ENCODE measurements around the gene MYLK. TPM values are rescaled to one million over a fixed set of nuclear protein-coding genes. Genes with fewer than 3 reads are reported as not detected.
A peak's percentile ranks its signal among the peaks of the same experiment; 100 is the strongest.

MYLK gene
- total and polyA plus RNA-seq, 2 donors (not counting 1 experiment from before 2014, with no cell fraction given), result 0.51 TPM; not detected in 1

DNA sequence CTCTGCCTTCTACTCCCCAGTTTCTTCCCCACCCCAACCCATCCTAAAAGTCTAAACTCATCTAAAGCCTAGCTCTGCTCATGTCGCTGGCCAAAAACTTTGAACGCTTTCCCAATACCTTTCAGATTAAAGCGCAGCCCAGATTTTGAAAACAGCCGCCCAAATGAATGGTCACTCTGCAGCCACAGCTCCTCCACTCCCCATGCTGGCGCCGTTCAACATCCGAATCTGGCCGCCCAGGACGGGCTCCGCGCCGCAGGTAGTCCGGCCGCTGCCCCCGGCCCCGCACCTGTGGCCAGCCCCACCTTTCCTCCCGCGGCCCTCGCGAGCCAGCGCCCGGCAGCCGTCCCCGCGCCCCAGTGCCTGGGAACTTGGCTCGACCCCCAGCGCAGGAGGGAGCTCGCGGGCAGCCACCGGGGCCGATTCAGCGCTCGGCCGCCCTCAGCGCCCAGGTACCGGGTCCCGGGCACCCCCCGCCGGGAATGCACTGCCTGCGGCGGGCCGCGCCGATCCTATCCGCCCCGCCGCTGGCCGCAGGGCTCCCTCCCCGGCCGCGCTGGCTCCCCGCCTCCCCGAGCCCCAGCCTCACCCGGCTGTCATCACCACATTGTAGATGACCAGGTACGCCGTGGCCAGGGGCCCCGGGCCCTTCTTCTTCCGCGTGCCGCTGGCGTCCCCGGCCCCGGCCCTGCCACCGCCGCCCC is 299.7 kb downstream of the MYLK start:
- H3K9me3 ChIP-seq (ENCODE audit: control extremely low read depth in 1 of 3, control insufficient read depth in 2 of 3, insufficient read depth in 1 of 3, low read length in 2 of 3), result peaks cover 0 to 3% (median under 1%) of the 10 kb centered on the region in 3 donors
- peak overlapping the region; percentile 93 for H3K4me2 ChIP-seq (replicated peaks; ENCODE audit: low read depth, low read length, poor library complexity, severe bottlenecking)
- ATAC-seq (ENCODE audit: low read depth) (peak; percentile 25), DNase-seq (no peak)
- peaks cover 23 to 25% of the 10 kb centered on the region in 2 donors for H3K4me1 ChIP-seq (ENCODE audit: control insufficient read depth in 2 of 2, insufficient read depth in 2 of 2, low read length in 2 of 2)
- peaks cover 33% of the 10 kb centered on the region for H3K79me2 ChIP-seq (ENCODE audit: control insufficient read depth, insufficient read depth, low read length)
- peaks cover 25% of the 10 kb centered on the region for H3K4me1 Mint-ChIP-seq
- peak overlapping the region; percentile 66 to 96 (median 83) for H3K4me3 ChIP-seq (ENCODE audit: control extremely low read depth in 1 of 5, extremely low read depth in 1 of 5, insufficient read depth in 1 of 5, low read depth in 2 of 5, low read length in 4 of 5)
- H3K9me3 Mint-ChIP-seq (ENCODE audit: insufficient read depth), result no peaks in the 10 kb centered on the region
- ChIA-PET POLR2A (no interaction called here), CTCF (interaction anchor here (0.8 to 1.2 kb wide), 4 partner anchors 18 to 68 kb away, joined by 3 to 4 read pairs (median 3); no protein-coding TSS in a partner anchor)
- no peaks in the 10 kb centered on the region for H3K27me3 Mint-ChIP-seq
- H3K4me3 Mint-ChIP-seq, result no peak overlapping the region
- H3K27me3 ChIP-seq (replicated peaks in 1 of 4; ENCODE audit: control extremely low read depth in 1 of 4, control insufficient read depth in 3 of 4, insufficient read depth in 4 of 4, low read length in 3 of 4), result no peaks in the 10 kb centered on the region
- WGBS (ENCODE audit: insufficient coverage), result under 1% methylated on average over 65 of the region's 65 CpGs
- TF ChIP-seq CTCF (IDR thresholded peaks at IDR 0.05), result no peak
- no peak for TF ChIP-seq EZH2 (IDR thresholded peaks at IDR 0.05; ENCODE audit: borderline replicate concordance, insufficient read depth, low read depth, low read length, poor library complexity, severe bottlenecking)
- peak overlapping the region; percentile 79 to 87 for H3K27ac ChIP-seq (ENCODE audit: low read length in 2 of 2)
- peak overlapping the region; percentile 85 for H3K27ac Mint-ChIP-seq
- intact Hi-C loops (cut with micrococcal nuclease), result loop anchor here (2.0 to 10.0 kb wide), 3 partner anchors 790 to 1790 kb away; partner anchors contain the start of genes HSPBAP1, KPNA1, SLC49A4 and ZNF148
- peak overlapping the region; percentile 98 for H2AFZ ChIP-seq (ENCODE audit: insufficient read depth, low read depth, low read length, poor library complexity, severe bottlenecking)
- peaks cover 4 to 14% of the 10 kb centered on the region in 2 experiments for H3K36me3 ChIP-seq (replicated peaks in 1 of 2; ENCODE audit: control extremely low read depth in 1 of 2, control insufficient read depth in 1 of 2, extremely low read depth in 1 of 2, insufficient read depth in 2 of 2, low read length in 1 of 2)
- H3K9ac ChIP-seq (ENCODE audit: low read length), result peak overlapping the region; percentile 79
- no peaks in the 10 kb centered on the region for H4K20me1 ChIP-seq (ENCODE audit: control insufficient read depth, insufficient read depth, low read length, poor library complexity, severe bottlenecking)

GRCh38 chr3:123583561-123583960 is 300.6 kb downstream of the MYLK start:
- no peak overlapping the region for H3K27ac Mint-ChIP-seq
- DNase-seq (no peak), ATAC-seq (ENCODE audit: low read depth) (no peak)
- Histone ChIP-seq H3K36me3 (replicated peaks in 1 of 2; ENCODE audit: control extremely low read depth in 1 of 2, control insufficient read depth in 1 of 2, extremely low read depth in 1 of 2, insufficient read depth in 2 of 2, low read length in 1 of 2) (peaks cover 6 to 22% of the 10 kb centered on the region in 2 experiments), H3K4me1 (ENCODE audit: control insufficient read depth in 2 of 2, insufficient read depth in 2 of 2, low read length in 2 of 2) (peaks cover 23 to 25% of the 10 kb centered on the region in 2 donors), H4K20me1 (ENCODE audit: control insufficient read depth, insufficient read depth, low read length, poor library complexity, severe bottlenecking) (no peaks in the 10 kb centered on the region), H3K4me2 (replicated peaks; ENCODE audit: low read depth, low read length, poor library complexity, severe bottlenecking) (peak overlapping the region; percentile 93), H2AFZ (ENCODE audit: insufficient read depth, low read depth, low read length, poor library complexity, severe bottlenecking) (peak overlapping the region; percentile 98), H3K4me3 (ENCODE audit: control extremely low read depth in 1 of 5, extremely low read depth in 1 of 5, insufficient read depth in 1 of 5, low read depth in 2 of 5, low read length in 4 of 5) (no peak overlapping the region), H3K79me2 (ENCODE audit: control insufficient read depth, insufficient read depth, low read length) (peaks cover 35% of the 10 kb centered on the region), H3K9ac (ENCODE audit: low read length) (peak overlapping the region; percentile 79), H3K27me3 (replicated peaks in 1 of 4; ENCODE audit: control extremely low read depth in 1 of 4, control insufficient read depth in 3 of 4, insufficient read depth in 4 of 4, low read length in 3 of 4) (no peaks in the 10 kb centered on the region), H3K27ac (ENCODE audit: low read length in 2 of 2) (no peak overlapping the region), H3K9me3 (ENCODE audit: control extremely low read depth in 1 of 3, control insufficient read depth in 2 of 3, insufficient read depth in 1 of 3, low read length in 2 of 3) (peaks cover 0 to 3% (median 0%) of the 10 kb centered on the region in 3 donors)
- intact Hi-C loops (cut with micrococcal nuclease), result loop anchor here (10.0 kb wide), 1 partner anchor 789 kb away; the partner anchor contains the start of genes HSPBAP1 and SLC49A4
- TF ChIP-seq CTCF (IDR thresholded peaks at IDR 0.05), result no peak
- TF ChIP-seq EZH2 (IDR thresholded peaks at IDR 0.05; ENCODE audit: borderline replicate concordance, insufficient read depth, low read depth, low read length, poor library complexity, severe bottlenecking), result no peak
- no peaks in the 10 kb centered on the region for H3K27me3 Mint-ChIP-seq
- peaks cover 28% of the 10 kb centered on the region for H3K4me1 Mint-ChIP-seq
- CTCF ChIA-PET, result interaction anchor here (0.8 to 1.2 kb wide), 3 partner anchors 19 to 69 kb away, joined by 3 to 4 read pairs (median 3); no protein-coding TSS in a partner anchor
- no CpG with 5 or more reads among the region's 3 CpGs for WGBS (ENCODE audit: insufficient coverage)
- no peak overlapping the region for H3K4me3 Mint-ChIP-seq
- H3K9me3 Mint-ChIP-seq (ENCODE audit: insufficient read depth), result no peaks in the 10 kb centered on the region
- POLR2A ChIA-PET, result no interaction called here

Measured in B cell (primary cell).